PFSK-1 (cell line): ENCODE data around the gene POMP.

Experiments
- FOXP2 ChIP-seq: optimal IDR thresholded peaks from 2 replicates; pipeline ENCODE3; 2011; ENCODE audit warnings: borderline replicate concordance, control low read depth, inconsistent platforms; ENCODE audit not compliant: insufficient read depth; ENCODE audit errors: extremely low read length, extremely low read depth
- POLR2AphosphoS5 ChIP-seq: IDR thresholded peaks from 2 replicates; pipeline ENCODE4 v1.6.1; 2012; ENCODE audit warnings: low read depth, mild to moderate bottlenecking, control low read depth, low read length, moderate library complexity
- SIN3A ChIP-seq: IDR thresholded peaks from 2 replicates; pipeline ENCODE4 v1.6.1; 2012; ENCODE audit warnings: mild to moderate bottlenecking, low read length, moderate library complexity, borderline replicate concordance; ENCODE audit not compliant: insufficient read depth
- TAF1 ChIP-seq: IDR thresholded peaks from 2 replicates; pipeline ENCODE4 v1.6.1; 2012; ENCODE audit warnings: low read length, control low read depth, borderline replicate concordance; ENCODE audit not compliant: insufficient read depth
- TF ChIP-seq, protein P1 (sequence below), 2 experiments: IDR thresholded peaks; 2 replicates each; pipeline versions ENCODE4 v1.6.1 to v1.8.0; 2011 to 2012; ENCODE audit warnings: low read depth in 2 of 2, low read length in 2 of 2, control low read depth in 1 of 2, inconsistent platforms in 1 of 2, mild to moderate bottlenecking in 1 of 2, moderate library complexity in 1 of 2; ENCODE audit not compliant: insufficient read depth in 1 of 2

GRCh38 chr13:28666897-28667488, 8.1 kb downstream of the POMP start:
- TF ChIP-seq POLR2AphosphoS5: no peak
- TF ChIP-seq, protein P1, sequence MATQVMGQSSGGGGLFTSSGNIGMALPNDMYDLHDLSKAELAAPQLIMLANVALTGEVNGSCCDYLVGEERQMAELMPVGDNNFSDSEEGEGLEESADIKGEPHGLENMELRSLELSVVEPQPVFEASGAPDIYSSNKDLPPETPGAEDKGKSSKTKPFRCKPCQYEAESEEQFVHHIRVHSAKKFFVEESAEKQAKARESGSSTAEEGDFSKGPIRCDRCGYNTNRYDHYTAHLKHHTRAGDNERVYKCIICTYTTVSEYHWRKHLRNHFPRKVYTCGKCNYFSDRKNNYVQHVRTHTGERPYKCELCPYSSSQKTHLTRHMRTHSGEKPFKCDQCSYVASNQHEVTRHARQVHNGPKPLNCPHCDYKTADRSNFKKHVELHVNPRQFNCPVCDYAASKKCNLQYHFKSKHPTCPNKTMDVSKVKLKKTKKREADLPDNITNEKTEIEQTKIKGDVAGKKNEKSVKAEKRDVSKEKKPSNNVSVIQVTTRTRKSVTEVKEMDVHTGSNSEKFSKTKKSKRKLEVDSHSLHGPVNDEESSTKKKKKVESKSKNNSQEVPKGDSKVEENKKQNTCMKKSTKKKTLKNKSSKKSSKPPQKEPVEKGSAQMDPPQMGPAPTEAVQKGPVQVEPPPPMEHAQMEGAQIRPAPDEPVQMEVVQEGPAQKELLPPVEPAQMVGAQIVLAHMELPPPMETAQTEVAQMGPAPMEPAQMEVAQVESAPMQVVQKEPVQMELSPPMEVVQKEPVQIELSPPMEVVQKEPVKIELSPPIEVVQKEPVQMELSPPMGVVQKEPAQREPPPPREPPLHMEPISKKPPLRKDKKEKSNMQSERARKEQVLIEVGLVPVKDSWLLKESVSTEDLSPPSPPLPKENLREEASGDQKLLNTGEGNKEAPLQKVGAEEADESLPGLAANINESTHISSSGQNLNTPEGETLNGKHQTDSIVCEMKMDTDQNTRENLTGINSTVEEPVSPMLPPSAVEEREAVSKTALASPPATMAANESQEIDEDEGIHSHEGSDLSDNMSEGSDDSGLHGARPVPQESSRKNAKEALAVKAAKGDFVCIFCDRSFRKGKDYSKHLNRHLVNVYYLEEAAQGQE (IDR thresholded peaks at IDR 0.05; ENCODE audit: insufficient read depth in 1 of 2, low read depth in 2 of 2, low read length in 2 of 2): no peak
- no peak for TF ChIP-seq TAF1
- no peak for TF ChIP-seq SIN3A
- TF ChIP-seq FOXP2: no peak
